OCI-LY1 (cell line): Measurements from ENCODE around the gene KAT6B.

Experiments used
- H2AFZ ChIP-seq: fragments of 200-600 bp; sonication (generic), shearing (Covaris generic); 2 replicates; pipeline ENCODE4 v1.6.0; 2014; ENCODE audit warnings: antibody characterized with exemption, mild to moderate bottlenecking, low read length
- H3F3A ChIP-seq: fragments of 200-600 bp; sonication (generic), shearing (Covaris generic); 2 replicates; pipeline ENCODE4 v1.6.0; 2014; ENCODE audit warnings: mild to moderate bottlenecking, antibody characterized with exemption, low read length, moderate library complexity; ENCODE audit not compliant: insufficient read depth
- H3K27ac ChIP-seq: fragments of 200-600 bp; sonication (generic); 2 replicates; pipeline ENCODE4 v1.5.1; 2014; ENCODE audit warnings: low read length, mixed run types, mild to moderate bottlenecking, low read depth; ENCODE audit not compliant: poor library complexity, severe bottlenecking
- H3K27me3 ChIP-seq: fragments of 200-600 bp; sonication (generic); 2 replicates; pipeline ENCODE4 v1.6.0; 2014; ENCODE audit warnings: antibody characterized with exemption, mild to moderate bottlenecking, low read length, moderate library complexity; ENCODE audit not compliant: insufficient read depth
- H3K36me3 ChIP-seq: fragments of 200-600 bp; sonication (generic); 2 replicates; pipeline ENCODE4 v1.6.1; 2014; ENCODE audit warnings: mild to moderate bottlenecking, antibody characterized with exemption, low read length, moderate library complexity, mixed read lengths; ENCODE audit not compliant: insufficient read depth
- H3K4me1 ChIP-seq: fragments of 200-600 bp; sonication (generic); 2 replicates; pipeline ENCODE4 v1.5.1; 2014; ENCODE audit warnings: mild to moderate bottlenecking, low read length, moderate library complexity; ENCODE audit not compliant: insufficient read depth, severe bottlenecking
- H3K4me2 ChIP-seq: fragments of 200-600 bp; sonication (generic), shearing (Covaris generic); 2 replicates; pipeline ENCODE4 v1.6.1; 2014; ENCODE audit warnings: low read length
- H3K4me3 ChIP-seq: fragments of 200-600 bp; sonication (generic); 2 replicates; pipeline ENCODE4 v1.5.1; 2014; ENCODE audit warnings: low read length, low read depth, mild to moderate bottlenecking, mixed read lengths; ENCODE audit not compliant: poor library complexity, severe bottlenecking
- H3K79me2 ChIP-seq: fragments of 200-600 bp; shearing (Covaris generic); 2 replicates; pipeline ENCODE4 v1.6.1; 2016; ENCODE audit warnings: mixed run types, low read length, mixed read lengths; ENCODE audit not compliant: insufficient read depth
- H3K9ac ChIP-seq: fragments of 200-600 bp; sonication (generic), shearing (Covaris generic); 2 replicates; pipeline ENCODE4 v1.6.1; 2014; ENCODE audit warnings: mild to moderate bottlenecking, low read length, mixed read lengths
- H3K9me2 ChIP-seq: fragments of 200-600 bp; sonication (generic), shearing (Covaris generic); 2 replicates; pipeline ENCODE4 v1.6.1; 2014; ENCODE audit warnings: low read depth, mild to moderate bottlenecking, low read length, mixed read lengths
- H3K9me3 ChIP-seq: fragments of 200-600 bp; shearing (Covaris generic); 2 replicates; pipeline ENCODE4 v1.6.1; 2014; ENCODE audit warnings: low read length, mixed read lengths
- H4K20me1 ChIP-seq: fragments of 200-600 bp; sonication (generic), shearing (Covaris generic); 2 replicates; pipeline ENCODE4 v1.6.0; 2016; ENCODE audit warnings: mild to moderate bottlenecking, low read length; ENCODE audit not compliant: insufficient read depth
- CTCF ChIP-seq: fragments of 200-600 bp; sonication (generic), shearing (Covaris generic); IDR thresholded peaks from 2 replicates; pipeline ENCODE4 v1.5.1; 2017; ENCODE audit warnings: mild to moderate bottlenecking, antibody characterized with exemption, low read length, moderate library complexity, mixed read lengths
- EZH2 ChIP-seq: fragments of 200-600 bp; sonication (generic), shearing (Covaris generic); IDR thresholded peaks from 2 replicates; pipeline ENCODE4 v1.8.0; 2017; ENCODE audit warnings: borderline replicate concordance, mixed run types, mild to moderate bottlenecking, antibody characterized with exemption, low read length, moderate library complexity, mixed read lengths

The KAT6B gene

GRCh38 chr10:74926791-74927585 lies 100.6 kb downstream of the KAT6B start:
- H3K4me1 ChIP-seq: peaks cover 9% of the 10 kb centered on the region
- no peaks in the 10 kb centered on the region for H3F3A ChIP-seq
- no peak overlapping the region for H3K4me2 ChIP-seq
- H3K9ac ChIP-seq: no peak overlapping the region
- peaks cover 45% of the 10 kb centered on the region; the same call in 1 of the 2 replicates for H3K79me2 ChIP-seq
- no peak overlapping the region for H3K27ac ChIP-seq
- no peaks in the 10 kb centered on the region for H3K9me2 ChIP-seq
- H4K20me1 ChIP-seq: no peaks in the 10 kb centered on the region
- no peaks in the 10 kb centered on the region for H3K9me3 ChIP-seq
- TF ChIP-seq CTCF (no peak), EZH2 (no peak)
- H2AFZ ChIP-seq: no peak overlapping the region
- H3K27me3 ChIP-seq: no peaks in the 10 kb centered on the region
- no peaks in the 10 kb centered on the region for H3K36me3 ChIP-seq
- H3K4me3 ChIP-seq: no peak overlapping the region

- Histone ChIP-seq H3K9ac (no peak overlapping the region), H3K27ac (no peak overlapping the region), H3K9me3 (no peaks in the 10 kb centered on the region), H3K4me1 (peaks cover 9% of the 10 kb centered on the region), H3K27me3 (no peaks in the 10 kb centered on the region), H2AFZ (no peak overlapping the region), H3K9me2 (no peaks in the 10 kb centered on the region), H4K20me1 (no peaks in the 10 kb centered on the region), H3K79me2 (peaks cover 45% of the 10 kb centered on the region; the same call in 1 of the 2 replicates), H3K36me3 (no peaks in the 10 kb centered on the region), H3K4me3 (no peak overlapping the region), H3F3A (no peaks in the 10 kb centered on the region), H3K4me2 (no peak overlapping the region)
- TF ChIP-seq EZH2 (no peak), CTCF (no peak)
These were observed 101.3 kb downstream of the KAT6B start for GRCh38 chr10:74927701-74928100.

- H3K4me2 ChIP-seq: no peak overlapping the region
- no peaks in the 10 kb centered on the region for H3K9me2 ChIP-seq
- H3K9me3 ChIP-seq: no peaks in the 10 kb centered on the region
- no peak overlapping the region for H3K27ac ChIP-seq
- H3K36me3 ChIP-seq: no peaks in the 10 kb centered on the region
- no peaks in the 10 kb centered on the region for H3K27me3 ChIP-seq
- peaks cover 2% of the 10 kb centered on the region for H3K4me1 ChIP-seq
- H3F3A ChIP-seq: no peaks in the 10 kb centered on the region
- H4K20me1 ChIP-seq: no peaks in the 10 kb centered on the region
- peaks cover 41% of the 10 kb centered on the region; the same call in 1 of the 2 replicates for H3K79me2 ChIP-seq
- no peak overlapping the region for H3K4me3 ChIP-seq
- H3K9ac ChIP-seq: no peak overlapping the region
- TF ChIP-seq CTCF: no peak
- TF ChIP-seq EZH2: no peak
- H2AFZ ChIP-seq: no peak overlapping the region
These were observed 102.4 kb downstream of the KAT6B start for GRCh38 chr10:74928742-74929191.
